Right atrium auricular region (tissue), 2 donors: ENCODE results near the gene ARG1. TPM values are rescaled to one million over a fixed set of nuclear protein-coding genes. Genes with fewer than 3 reads are reported as not detected.

Source experiments
- DNase-seq: peaks from one replicate; pipeline ENCODE4 v3.0.0-alpha.2; 2019; ENCODE audit warnings: low spot score
- H3K27ac ChIP-seq, 2 donors: fragments of 200-600 bp; sonication (generic); 1 replicate in 1 of 2; 2 replicates in 1 of 2; pipeline ENCODE4 v1.5.1; 2016 to 2019
- H3K27me3 ChIP-seq, 2 donors: fragments of 200-600 bp; sonication (generic); one replicate each; pipeline versions ENCODE4 v1.5.1 to v1.6.0; 2017 to 2019
- H3K36me3 ChIP-seq: fragments of 200-600 bp; sonication (generic); one replicate; pipeline ENCODE4 v1.5.1; 2016
- H3K4me1 ChIP-seq, 2 donors: fragments of 200-600 bp; sonication (generic); one replicate each; pipeline versions ENCODE4 v1.5.1 to v1.6.0; 2017 to 2019
- H3K4me3 ChIP-seq, 2 donors: fragments of 200-600 bp; sonication (generic); 1 replicate in 1 of 2; 2 replicates in 1 of 2; pipeline ENCODE4 v1.5.1; 2017 to 2019; ENCODE audit warnings: mild to moderate bottlenecking in 1 of 2, moderate library complexity in 1 of 2
- H3K9me3 ChIP-seq, 2 donors: fragments of 200-600 bp; sonication (generic); one replicate each; pipeline ENCODE4 v1.5.1; 2019
- total RNA-seq, 2 donors: library from RNA; depleted of rRNA; stranded (reverse); fragments of >200 nt; gene quantifications; one replicate each; pipeline ENCODE4 v1.1.0, GENCODE V29; 2016
- TF ChIP-seq, protein P1 (sequence below), 2 donors: fragments of 200-600 bp; sonication (generic); IDR thresholded peaks; one replicate each; pipeline ENCODE4 v1.5.1; 2019; ENCODE audit warnings: antibody characterized with exemption in 2 of 2

Gene ARG1
- total RNA-seq, 2 donors from 2014 or later, result 0.30 to 1.1 TPM

DNA sequence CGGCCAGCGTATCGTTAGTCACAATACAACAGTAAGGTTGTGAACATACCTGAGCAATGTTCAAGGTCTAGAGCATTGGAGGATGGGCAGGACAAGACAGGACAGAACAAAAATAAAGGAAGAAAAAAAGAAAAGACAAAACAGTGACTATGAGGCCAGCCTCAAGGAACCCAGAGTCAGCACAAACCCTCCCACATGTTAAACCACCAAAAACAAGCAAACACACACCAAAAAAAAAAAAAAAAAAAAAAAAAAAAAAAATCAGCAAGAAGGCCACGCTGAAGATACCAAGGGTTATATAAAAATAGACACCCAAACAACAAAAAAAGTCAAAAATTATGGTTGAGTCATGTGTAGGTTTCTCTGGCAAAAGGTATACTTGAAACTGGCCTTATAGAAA is 42.2 kb downstream of the ARG1 start:
- DNase-seq, result no peak
- H3K36me3 ChIP-seq, result peaks cover 68% of the 10 kb centered on the region
- no peak overlapping the region for H3K27ac ChIP-seq
- TF ChIP-seq, protein P1, sequence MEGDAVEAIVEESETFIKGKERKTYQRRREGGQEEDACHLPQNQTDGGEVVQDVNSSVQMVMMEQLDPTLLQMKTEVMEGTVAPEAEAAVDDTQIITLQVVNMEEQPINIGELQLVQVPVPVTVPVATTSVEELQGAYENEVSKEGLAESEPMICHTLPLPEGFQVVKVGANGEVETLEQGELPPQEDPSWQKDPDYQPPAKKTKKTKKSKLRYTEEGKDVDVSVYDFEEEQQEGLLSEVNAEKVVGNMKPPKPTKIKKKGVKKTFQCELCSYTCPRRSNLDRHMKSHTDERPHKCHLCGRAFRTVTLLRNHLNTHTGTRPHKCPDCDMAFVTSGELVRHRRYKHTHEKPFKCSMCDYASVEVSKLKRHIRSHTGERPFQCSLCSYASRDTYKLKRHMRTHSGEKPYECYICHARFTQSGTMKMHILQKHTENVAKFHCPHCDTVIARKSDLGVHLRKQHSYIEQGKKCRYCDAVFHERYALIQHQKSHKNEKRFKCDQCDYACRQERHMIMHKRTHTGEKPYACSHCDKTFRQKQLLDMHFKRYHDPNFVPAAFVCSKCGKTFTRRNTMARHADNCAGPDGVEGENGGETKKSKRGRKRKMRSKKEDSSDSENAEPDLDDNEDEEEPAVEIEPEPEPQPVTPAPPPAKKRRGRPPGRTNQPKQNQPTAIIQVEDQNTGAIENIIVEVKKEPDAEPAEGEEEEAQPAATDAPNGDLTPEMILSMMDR (IDR thresholded peaks at IDR 0.05), result no peak
- no peaks in the 10 kb centered on the region for H3K9me3 ChIP-seq
- H3K27me3 ChIP-seq, result no peaks in the 10 kb centered on the region
- no peak overlapping the region for H3K4me3 ChIP-seq
- no peaks in the 10 kb centered on the region for H3K4me1 ChIP-seq

DNA sequence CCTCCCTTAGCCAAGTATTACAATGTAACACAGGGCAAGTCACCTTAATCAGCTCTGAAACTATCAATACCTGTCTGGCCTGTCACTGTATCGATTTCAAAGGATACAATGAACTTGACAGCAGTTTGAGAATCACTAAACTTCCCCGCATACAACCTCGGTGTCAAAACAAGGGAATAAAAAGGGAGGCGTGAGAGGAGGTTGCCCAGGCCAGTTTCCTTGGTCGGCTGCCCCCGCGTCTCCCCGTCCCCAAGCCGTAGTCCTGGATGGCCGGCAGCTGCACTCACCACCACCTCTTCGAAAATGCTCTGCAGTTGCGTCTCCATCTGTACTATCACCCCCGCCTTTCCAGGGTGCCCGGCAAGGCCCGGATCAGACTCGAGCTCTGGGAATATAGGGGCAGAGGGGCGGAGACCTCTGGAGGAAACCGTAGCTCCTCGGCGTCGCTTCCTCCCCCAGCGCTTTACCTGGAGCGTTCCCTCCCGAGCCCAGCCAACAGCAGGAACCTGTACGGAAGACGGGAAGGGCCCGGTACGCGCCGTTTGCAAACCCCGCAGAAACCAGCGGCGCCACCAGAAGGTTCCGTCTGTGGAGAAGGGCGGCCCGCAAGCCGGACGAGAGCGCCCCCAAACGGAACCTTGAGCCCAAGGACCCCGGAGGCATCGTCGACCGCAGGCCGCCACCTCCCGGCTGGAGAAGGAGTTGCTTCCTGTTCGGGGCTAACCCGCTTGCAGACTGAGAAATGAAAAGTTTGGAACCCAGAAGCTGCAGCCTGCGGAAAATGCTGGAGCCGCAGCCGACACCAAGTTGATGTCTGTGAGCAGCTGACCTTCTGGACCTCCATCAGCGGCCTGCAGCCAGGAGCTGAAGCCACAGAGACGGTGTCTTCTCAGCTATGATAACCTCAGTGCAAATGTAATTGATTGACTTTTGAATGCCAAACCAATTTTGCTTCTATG is 55.0 kb downstream of the ARG1 start, which contains the start of gene MED23:
Gene MED23 (minus strand): TSS at position 519 of the 959 bp plus-strand sequence. CDS start 193 bp downstream, at position 326.
- H3K9me3 ChIP-seq, result no peaks in the 10 kb centered on the region
- TF ChIP-seq, protein P1 (IDR thresholded peaks at IDR 0.05), result peak; percentile 96 to 97
- peaks cover 22% of the 10 kb centered on the region for H3K36me3 ChIP-seq
- peak within 1 kb of the TSS; percentile 76 to 77 for H3K4me3 ChIP-seq
- peak; percentile 94 for DNase-seq
- H3K4me1 ChIP-seq, result peaks cover 0 to 22% of the 10 kb centered on the region in 2 donors
- no peaks in the 10 kb centered on the region for H3K27me3 ChIP-seq
- peak within 1 kb of the TSS; percentile 68 to 76 for H3K27ac ChIP-seq

DNA sequence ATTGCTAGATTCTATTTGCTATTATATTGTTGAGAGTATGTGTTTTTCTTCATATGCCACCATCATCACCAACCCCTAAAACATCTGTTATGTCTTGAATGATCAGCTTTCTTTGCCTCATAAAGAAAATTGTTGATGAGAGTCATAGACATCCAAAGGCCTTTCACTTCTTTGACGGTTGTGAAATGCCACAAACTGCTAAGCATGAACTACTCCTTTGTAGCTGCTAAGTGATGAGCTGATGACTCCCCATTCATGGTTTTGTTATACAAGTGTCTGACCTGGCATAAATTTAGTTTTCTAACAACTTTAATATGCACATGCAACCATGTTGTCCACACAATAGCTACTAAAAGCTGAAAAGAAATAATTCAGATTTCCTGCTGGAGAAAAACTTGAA is 55.7 kb downstream of the ARG1 start:
- DNase-seq, result no peak
- H3K4me3 ChIP-seq, result peak overlapping the region; percentile 76 to 77
- H3K9me3 ChIP-seq, result no peaks in the 10 kb centered on the region
- peaks cover 0 to 22% of the 10 kb centered on the region in 2 donors for H3K4me1 ChIP-seq
- peak overlapping the region; percentile 68 to 76 for H3K27ac ChIP-seq
- peaks cover 14% of the 10 kb centered on the region for H3K36me3 ChIP-seq
- TF ChIP-seq, protein P1 (IDR thresholded peaks at IDR 0.05), result no peak
- no peaks in the 10 kb centered on the region for H3K27me3 ChIP-seq

DNA sequence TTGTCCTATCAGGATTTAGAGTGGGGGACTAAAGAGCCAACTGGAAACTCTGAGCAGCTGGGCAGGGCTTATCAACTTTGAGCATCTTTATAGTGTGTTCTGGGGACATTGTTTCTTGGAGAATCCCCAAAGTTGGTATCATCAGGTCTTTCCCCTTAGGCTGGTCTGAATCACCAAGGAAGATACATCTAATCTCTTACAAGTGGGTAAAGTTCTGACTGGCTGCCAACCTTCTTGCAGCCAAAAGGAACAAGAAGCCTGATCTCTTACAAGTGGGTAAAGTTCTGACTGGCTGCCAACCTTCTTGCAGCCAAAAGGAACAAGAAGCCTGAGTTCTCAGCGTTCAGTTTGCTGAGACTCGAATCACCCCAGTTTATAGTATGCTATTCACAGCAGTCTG is 56.6 kb downstream of the ARG1 start:
- H3K27me3 ChIP-seq, result no peaks in the 10 kb centered on the region
- no peak overlapping the region for H3K27ac ChIP-seq
- peaks cover 0 to 22% of the 10 kb centered on the region in 2 donors for H3K4me1 ChIP-seq
- H3K4me3 ChIP-seq, result no peak overlapping the region
- TF ChIP-seq, protein P1 (IDR thresholded peaks at IDR 0.05), result no peak
- H3K9me3 ChIP-seq, result no peaks in the 10 kb centered on the region
- H3K36me3 ChIP-seq, result peaks cover 5% of the 10 kb centered on the region
- DNase-seq, result no peak

DNA sequence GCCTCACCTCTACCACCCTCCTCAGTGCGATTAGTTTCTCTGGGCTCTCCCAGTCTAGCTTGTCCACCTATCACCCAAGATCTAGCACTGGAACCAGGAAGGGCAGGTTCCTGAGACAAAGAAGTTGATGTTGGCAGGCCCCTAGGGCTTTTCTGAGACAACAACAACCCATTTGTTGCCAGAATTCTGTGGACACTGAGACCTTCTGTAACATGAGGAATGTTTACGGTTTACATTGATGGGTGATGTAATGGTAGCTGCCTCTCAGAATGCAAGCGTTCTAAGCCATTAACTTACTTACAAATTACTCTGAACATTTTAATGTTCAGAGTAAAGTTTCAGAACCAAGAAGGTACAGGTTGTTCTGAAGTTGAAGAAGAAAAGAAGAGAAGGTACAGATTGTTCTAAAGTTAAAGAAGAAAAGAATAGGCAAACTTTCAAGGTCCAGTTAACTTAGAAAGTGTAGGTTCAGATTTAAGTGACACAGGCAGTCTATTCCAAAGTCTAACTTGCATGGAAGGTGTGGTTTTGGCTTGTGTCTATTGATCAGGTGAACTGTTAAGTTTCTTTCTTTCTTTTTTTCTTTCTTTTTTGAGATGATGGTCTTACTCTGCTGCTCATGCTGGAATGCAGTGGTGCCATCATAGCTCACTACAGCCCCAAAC is 58.7 kb downstream of the ARG1 start:
- no peak overlapping the region for H3K4me3 ChIP-seq
- H3K36me3 ChIP-seq, result no peaks in the 10 kb centered on the region
- H3K27me3 ChIP-seq, result no peaks in the 10 kb centered on the region
- peaks cover 0 to 20% of the 10 kb centered on the region in 2 donors for H3K4me1 ChIP-seq
- DNase-seq, result no peak
- TF ChIP-seq, protein P1 (IDR thresholded peaks at IDR 0.05), result no peak
- no peak overlapping the region for H3K27ac ChIP-seq
- H3K9me3 ChIP-seq, result no peaks in the 10 kb centered on the region

Other genes with a start within 250 kb of the ARG1 start
- 10 to 100 TPM; 10.5 to 11.7 TPM for gene MED23, start 55.0 kb downstream of the ARG1 start, total RNA-seq
- under 1 TPM in 1 of 2 donors, not detected in 1; 0.16 TPM for gene ENPP3, start 64.1 kb downstream of the ARG1 start, total RNA-seq
- gene OR2A4, start 128.2 kb downstream of the ARG1 start, total RNA-seq, result not detected
- gene CTAGE9, start 137.8 kb downstream of the ARG1 start, total RNA-seq, result not detected
- 1 to 10 TPM; 3.4 to 5.5 TPM for gene ENPP1, start 234.8 kb downstream of the ARG1 start, total RNA-seq